HepG2 (cell line): ENCODE measurements around the gene JCAD.

Source experiments
- EP300 ChIP-seq, 3 experiments: sonication (generic) in 1 of 3; formaldehyde crosslinking in 1 of 3; IDR thresholded peaks; 2 replicates each; pipeline versions ENCODE4 v1.5.1 to v1.6.1; 2011 to 2020; ENCODE audit warnings: low read depth in 2 of 3, low read length in 2 of 3, borderline replicate concordance in 1 of 3, improper control_type of control experiment in 1 of 3, mild to moderate bottlenecking in 1 of 3, missing genetic modification reagents in 1 of 3, moderate library complexity in 1 of 3
- IRF2 ChIP-seq: IDR thresholded peaks from 2 replicates; pipeline ENCODE4 v1.6.1; 2018; ENCODE audit warnings: missing genetic modification reagents, missing compliant biosample characterization
- RCOR2 ChIP-seq: IDR thresholded peaks from 2 replicates; pipeline ENCODE4 v1.6.1; 2016; ENCODE audit warnings: missing biosample characterization, missing genetic modification reagents
- TF ChIP-seq, protein P1 (sequence below): sonication (generic); formaldehyde crosslinking; IDR thresholded peaks from 2 replicates; pipeline ENCODE4 v1.5.0; 2020; ENCODE audit warnings: mild to moderate bottlenecking, missing genetic modification reagents, moderate library complexity

DNA sequence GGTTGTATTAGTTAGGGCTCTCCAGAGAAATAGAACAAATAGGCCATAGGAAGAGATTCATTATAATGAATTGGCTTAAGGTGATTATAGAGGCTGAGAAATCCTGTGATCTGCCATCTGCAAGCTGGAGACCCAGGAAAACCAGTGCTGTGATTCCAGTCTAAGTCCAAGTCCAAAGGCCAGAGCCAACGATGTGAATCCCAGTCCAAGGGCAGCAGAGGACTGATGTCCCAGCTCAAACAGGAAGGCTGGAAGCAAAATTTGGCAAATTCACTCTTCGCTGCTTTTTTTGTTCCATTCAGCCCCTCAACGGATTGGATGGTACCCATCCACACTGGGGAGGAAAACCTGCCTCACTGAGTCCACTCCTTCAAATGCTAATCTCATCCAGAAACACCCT lies 68.0 kb downstream of the JCAD start:
- no peak for TF ChIP-seq RCOR2
- TF ChIP-seq, protein P1, sequence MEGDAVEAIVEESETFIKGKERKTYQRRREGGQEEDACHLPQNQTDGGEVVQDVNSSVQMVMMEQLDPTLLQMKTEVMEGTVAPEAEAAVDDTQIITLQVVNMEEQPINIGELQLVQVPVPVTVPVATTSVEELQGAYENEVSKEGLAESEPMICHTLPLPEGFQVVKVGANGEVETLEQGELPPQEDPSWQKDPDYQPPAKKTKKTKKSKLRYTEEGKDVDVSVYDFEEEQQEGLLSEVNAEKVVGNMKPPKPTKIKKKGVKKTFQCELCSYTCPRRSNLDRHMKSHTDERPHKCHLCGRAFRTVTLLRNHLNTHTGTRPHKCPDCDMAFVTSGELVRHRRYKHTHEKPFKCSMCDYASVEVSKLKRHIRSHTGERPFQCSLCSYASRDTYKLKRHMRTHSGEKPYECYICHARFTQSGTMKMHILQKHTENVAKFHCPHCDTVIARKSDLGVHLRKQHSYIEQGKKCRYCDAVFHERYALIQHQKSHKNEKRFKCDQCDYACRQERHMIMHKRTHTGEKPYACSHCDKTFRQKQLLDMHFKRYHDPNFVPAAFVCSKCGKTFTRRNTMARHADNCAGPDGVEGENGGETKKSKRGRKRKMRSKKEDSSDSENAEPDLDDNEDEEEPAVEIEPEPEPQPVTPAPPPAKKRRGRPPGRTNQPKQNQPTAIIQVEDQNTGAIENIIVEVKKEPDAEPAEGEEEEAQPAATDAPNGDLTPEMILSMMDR: no peak
- TF ChIP-seq IRF2 (CRISPR knock-in tag): no peak
- no peak for TF ChIP-seq EP300 (IDR thresholded peaks at IDR 0.05; ENCODE audit: low read depth in 2 of 2, low read length in 2 of 2)
- TF ChIP-seq EP300 (CRISPR knock-in tag; IDR thresholded peaks at IDR 0.05; ENCODE audit: borderline replicate concordance): no peak
